ENCODE measurements around the gene PXN.
A peak's percentile ranks its signal among the peaks of the same experiment; 100 is the strongest.
"Not testable (repeated sequence)": the region's sequence is repeated elsewhere in the genome, so short reads cannot be mapped to it uniquely, and the experiment has no call there.

Gene PXN

DNA sequence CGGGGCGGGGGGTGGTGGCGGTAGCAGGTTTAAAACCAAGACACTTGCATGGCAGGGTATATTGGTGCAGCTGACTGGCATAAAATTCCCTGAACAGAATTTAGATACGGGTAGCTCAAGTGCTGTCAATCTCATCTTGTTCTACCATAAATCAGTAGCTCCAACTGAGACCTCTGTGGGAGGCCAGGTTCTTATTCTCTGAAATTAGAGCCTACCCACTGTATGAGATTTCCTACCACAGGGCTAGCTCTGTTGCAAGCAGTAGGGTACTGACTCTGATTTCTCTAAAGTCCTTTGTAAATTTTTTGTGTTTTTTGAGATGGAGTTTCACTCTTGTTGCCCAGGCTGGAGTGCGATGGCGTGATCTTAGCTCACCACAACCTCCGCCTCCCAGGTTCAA is 61.4 kb downstream of the PXN start:
- DNase-seq: no peak

DNA sequence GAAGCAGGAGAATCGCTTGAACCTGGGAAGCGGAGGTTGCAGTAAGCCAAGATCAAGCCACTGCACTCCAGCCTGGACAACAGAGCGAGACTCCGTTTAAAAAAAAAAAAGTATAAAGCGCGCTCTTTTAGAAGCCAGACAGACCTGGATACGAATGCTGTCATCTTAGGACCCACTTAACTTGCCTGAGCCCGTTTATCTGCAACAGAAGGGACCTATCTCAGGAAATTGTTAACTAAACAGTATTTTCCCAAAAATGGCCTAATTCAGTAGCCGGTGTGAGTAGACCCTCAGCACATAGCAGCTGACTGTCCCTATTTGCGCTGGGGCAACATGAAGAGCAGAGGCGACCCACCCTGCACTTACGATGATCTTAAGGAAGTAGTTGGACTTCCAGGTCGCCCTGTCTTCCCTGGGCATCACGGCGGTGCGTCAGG is 65.1 kb downstream of the PXN start:
- no peak for DNase-seq

DNA sequence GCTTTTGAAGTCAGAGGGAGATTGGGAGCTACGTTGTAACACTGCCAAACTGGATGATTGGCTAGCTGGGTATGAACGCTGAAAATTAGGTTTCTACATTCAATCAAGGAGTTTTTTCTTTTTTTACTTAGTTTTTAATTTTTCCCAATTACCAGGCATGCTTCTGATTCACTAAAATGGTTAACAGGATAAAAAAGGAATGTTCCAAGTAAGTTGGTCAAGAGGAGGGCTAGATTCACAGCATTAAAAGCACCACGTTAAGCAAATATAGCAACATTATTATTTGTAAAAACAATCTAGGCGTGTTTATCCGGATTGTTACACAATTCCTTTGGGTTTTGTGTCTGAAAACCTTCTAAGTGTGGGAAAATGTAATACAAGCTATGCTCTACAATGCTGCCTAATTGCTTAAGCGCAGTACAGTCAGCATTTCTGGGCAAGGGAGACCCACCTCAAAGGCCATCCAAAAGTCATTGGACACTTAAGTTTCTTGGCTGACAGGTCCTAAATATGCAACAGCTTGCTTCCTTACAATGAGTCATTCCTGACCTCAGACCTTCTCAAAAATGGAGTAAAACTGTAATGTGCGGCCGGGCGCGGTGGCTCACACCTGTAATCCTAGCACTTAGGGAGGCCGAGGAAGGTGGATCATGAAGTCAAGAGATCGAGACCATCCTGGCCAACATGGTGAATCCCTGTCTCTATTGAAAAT is 65.8 kb downstream of the PXN start:
- no peak for DNase-seq

DNA sequence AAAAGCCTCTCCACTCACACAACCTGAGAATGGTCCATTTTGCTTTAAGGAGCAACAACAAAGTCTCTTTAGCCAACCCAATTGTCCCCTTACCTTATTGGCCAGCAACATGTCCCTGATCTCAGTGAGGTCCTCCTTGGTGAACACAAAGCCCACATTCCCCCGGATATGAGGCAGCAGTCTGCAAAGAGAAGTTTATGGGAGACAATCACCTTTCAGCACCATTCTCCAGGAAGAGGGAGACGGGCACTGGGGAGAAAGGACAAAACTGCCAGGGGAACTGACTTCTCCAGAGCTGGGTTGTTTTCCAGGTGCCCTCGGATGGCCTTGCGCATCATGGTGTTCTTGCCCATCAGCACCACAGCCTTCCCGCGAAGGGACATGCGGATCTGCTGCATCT is 66.5 kb downstream of the PXN start:
- DNase-seq: no peak

DNA sequence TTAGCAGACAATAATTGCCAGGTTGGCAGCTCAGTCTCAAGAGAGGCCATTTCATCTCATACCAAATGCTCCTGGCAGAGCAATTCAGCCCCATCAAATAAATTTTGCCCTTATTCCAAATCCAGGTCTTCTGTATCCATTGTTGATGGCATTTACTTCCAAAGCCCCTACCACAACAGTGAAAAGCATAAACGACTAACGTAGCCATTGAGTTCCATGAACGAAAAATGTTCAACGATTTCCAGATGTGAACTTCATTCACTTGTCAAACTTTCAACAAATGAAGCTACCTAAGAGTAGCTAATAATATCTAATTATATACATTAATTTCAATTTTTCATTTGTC is 68.0 kb downstream of the PXN start:
- no peak for DNase-seq

DNA sequence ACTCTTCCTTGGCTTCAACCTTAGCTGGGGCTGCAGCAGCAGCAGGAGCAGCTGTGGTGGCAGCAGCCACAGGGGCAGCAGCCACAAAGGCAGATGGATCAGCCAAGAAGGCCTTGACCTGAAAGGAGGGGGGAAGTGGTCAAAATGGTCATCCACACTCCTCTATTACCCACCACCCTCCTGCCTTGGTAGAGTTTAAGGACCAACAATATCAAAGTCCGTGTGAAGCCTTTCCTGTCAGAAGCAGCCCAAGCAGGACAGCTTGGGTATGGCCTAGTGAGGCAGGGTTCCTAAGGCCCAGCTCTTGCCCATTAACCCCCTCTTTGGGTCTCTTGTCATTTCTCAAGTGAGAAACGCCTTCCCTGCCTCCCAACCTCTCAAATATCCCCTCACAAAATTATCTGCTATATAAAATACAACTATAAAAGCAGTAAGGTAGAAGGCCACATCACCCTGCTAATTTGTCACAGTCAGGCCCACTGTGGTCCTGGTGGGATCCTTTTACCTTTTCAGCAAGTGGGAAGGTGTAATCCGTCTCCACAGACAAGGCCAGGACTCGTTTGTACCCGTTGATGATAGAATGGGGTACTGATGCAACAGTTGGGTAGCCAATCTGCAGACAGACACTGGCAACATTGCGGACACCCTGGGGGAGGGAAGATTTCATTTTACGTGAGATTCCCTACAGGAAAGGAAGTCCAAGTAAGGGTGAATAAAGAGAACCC is 68.6 kb downstream of the PXN start:
- DNase-seq: not testable (repeated sequence)

DNA sequence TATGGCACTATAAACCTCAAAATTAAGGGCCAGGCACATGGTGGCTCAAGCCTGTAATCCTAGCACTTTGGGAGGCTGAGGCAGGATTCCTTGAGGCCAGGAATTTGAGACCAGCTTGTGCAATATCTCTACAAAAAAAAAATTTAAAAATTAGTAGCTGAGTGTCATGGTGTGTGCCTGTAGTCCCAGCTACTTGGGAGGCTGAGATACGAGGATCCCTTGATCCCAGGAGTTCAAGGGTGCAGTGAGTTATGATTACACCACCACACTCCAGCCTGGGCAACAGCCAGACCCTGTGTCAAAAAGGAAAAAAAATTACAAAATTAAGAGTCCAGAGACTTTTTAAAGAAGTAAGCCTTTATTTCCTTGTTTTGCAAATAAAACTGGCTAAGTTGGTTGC is 69.2 kb downstream of the PXN start:
- no peak for DNase-seq

DNA sequence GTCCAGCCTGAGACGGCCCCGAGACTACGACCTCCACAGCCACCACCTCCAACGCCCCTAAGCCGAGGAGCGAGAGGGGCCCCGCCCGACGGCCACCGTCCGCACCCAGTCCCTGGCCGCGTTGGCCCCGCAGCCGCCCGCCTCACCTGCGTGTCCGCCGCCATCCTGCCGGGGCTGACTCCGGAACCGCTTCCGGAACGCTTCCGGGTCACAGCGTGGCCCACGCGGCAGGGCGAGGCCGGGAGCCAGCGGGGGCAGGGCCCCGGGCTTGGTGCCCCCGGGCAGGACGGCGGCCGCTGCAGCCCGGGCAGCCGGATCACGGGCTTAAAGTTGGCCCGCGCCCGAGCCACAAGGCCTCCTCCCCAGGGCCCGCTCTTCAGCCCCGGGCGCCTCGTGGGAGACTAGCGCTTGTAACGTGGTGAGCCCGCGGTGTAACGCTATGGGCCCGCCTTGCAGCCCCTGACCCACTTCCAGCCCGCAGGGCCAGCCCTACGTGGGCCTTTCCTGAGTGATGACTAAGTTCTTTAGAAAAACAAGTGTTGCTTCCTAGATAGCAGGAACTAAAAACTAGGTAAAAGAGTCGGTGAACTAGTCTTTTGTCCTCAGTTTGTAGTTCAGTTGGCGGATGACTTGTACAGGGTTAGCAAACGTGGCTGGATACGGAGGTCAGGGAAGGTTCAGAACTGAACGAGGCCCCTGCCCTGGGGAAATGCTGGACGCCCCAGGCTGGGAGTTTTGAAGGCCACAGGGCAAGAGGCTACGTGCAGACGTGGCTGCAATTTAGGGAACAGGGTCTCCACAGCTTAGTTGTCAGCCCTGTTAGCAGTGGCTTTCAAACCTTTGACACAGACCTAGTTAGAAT is 70.8 kb downstream of the PXN start, which contains the start of gene GCN1:
GCN1 (minus strand) TSS at position 182 of the 862 bp plus-strand sequence; CDS start at position 164, 18 bp downstream.
- DNase-seq: peak; percentile 80 to 90

DNA sequence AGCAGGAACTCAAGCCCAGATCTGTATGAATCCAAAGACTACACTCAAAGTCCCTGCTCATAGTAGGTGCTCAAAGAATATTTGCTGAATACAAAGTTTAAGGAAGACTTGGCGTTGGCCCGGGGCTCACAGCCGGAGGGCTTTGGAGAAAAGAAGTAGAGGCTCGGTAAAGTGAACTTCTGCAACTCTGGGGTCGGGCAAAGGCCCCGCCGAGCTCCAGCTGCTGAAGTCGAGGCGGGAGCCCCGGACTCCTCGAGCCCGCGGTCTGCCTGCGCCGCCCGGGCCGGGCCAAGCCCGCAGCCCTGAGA is 71.3 kb downstream of the PXN start:
- DNase-seq: no peak

DNA sequence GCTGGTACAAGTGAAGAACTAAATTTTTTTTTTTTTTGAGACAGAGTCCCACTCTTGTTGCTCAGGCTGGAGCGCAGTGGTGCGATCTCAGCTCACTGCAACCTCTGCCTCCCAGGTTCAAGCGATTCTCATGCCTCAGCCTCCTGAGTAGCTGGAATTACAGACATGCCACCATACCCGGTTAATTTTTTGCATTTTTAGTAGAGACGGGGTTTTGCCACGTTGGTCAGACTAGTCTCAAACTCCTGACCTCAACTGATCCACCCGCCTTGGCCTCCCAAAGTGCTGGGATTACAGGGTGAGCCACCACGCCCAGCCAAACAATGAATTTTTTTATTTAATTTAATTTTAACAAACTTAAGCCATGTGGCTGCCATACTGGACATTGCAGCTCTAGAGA is 72.2 kb downstream of the PXN start:
- DNase-seq: not testable (repeated sequence)

DNA sequence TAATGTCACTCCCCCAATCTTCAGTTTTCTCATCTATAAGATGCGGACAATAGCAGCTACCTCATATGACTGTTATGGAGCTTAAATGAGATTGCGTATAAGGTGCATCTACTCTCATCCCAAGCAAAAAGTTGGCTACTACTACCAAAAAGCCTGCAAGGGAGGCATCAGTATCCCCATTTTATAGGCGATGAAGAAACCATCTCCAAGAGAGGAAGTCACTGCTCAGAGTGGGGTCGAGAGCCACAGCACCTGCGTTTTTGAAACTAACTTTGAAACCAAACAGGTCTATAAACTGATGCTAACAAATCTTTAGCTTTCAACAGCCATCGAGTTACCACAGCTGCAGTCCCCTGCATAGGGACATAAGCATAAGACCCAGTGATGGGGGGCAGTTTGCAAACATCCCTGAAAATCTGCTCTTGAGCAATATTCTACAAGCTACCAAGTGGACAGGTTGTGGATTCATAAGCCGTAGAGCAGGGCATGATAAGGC is 74.5 kb downstream of the PXN start:
- DNase-seq: no peak

DNA sequence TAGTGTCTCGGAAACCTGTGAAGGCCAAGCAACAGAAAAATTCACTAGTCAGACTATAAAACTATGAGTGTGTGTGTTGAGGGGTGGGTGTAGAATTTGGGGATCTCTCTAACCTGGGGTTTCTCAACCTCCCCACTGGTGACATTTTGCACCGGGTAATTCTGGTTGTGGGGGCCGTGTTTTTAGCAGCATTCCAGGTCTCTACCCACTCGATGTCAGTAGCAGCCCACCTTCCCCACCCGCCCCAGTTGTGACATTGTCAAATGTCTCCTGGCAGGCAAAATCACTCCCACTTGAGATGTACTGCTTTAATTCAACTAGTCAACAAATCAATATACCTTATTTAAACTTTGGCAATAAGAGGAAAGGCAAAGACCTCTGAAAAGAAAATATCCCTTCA is 75.1 kb downstream of the PXN start:
- DNase-seq: no peak

DNA sequence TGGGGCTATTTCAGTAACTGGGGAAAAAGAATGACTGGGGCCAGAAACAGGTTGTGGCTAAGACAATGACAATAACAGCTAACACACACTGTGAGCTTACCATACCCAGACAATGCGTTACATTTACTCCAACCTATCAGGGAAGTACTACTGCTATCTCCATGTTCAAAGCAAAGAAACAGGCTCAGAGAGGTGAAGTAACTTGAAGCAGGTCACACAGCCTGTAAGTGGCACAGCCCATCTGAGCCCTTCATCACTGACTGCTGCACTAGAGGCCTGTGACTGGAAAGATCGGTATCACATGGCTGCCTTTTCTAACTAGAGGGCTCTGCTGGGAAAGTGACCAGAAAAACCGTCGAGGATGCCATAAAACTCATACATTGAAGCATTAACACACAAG is 78.9 kb downstream of the PXN start:
- no peak for DNase-seq

DNA sequence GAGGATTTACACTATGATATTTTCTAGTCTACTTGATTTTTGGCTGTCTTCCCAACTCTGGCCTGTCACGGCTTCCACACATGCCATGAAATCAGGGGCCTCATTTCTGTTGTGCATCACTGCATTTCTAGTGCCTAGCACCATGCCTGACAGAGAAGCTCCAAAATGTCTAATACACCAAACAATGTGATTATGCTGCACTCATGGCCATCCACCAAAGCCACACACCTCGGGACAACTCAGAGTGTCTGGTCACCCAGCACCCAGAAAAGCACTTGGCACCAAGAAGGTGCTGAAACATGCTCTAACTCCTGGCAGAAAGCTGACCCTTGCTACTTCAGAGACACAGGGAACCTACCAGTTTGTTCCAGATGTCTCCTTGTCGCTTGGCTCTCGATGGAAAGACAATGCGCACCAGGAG is 82.3 kb downstream of the PXN start:
- DNase-seq: no peak

DNA sequence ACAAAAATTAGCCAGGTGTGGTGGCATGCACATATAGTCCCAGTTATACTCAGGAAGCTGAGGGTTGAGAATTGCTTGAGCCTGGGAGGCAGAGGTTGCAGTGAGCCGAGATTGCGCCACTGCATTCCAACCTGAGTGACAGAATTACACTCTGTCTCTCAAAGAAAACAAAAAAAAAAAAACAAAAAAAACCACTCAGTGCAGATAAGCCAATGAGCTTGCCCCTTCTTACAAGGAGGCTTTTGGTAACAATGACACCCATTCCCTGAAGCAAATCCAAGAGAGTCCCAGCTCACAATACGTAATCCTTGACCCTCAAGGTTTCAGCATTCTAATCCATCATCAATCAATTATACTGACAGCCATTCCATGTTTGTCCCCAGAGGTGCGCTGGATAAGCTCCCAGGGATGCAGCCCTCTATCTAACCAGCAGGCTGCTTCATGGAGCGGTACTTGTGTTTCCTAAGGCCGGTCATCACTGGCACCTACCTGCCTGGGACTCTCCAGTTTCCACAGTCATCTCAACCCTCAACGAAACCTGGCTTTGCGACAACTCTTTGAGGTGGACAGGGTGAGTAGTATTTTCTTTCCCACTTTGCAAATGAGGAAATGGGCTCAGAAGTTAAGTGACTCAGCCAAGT is 83.4 kb downstream of the PXN start:
- DNase-seq: no peak

DNA sequence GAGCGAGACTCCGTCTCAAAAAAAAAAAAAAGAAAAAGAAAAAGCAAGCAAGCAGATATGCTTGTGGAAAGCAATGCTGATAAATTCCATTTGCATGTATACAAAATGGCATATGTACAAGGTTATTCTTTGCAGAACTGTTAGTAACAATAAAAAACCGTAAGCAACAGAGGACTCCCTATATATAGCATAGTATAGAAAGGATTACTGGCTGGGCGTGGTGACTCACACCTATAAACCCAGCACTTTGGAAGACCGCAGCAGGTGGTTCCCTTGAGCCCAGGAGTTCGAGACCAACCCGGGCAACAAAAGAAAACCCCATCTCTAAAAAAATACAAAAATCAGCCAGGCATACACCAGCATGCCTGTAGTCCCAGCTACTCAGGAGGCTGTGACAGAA is 84.6 kb downstream of the PXN start:
- no peak for DNase-seq

DNA sequence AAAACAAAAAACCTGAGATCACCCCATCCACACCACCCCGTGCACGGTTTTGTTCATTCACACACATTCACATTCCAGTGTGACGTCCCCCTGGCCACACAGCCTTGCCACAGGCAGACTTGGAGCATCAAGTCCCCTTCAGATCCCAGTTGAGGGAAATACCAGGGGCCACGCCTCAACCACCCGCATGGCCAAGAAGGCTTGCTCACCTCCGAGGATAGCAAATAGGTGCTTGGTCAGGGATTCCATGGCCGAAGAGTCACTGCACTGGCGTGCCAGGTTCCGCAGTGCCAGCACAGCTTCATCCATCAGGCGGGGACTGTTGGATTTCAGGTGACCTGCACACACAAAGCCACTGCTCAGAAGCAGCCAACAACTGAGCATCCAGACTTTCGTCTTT is 90.0 kb downstream of the PXN start:
- DNase-seq: no peak

DNA sequence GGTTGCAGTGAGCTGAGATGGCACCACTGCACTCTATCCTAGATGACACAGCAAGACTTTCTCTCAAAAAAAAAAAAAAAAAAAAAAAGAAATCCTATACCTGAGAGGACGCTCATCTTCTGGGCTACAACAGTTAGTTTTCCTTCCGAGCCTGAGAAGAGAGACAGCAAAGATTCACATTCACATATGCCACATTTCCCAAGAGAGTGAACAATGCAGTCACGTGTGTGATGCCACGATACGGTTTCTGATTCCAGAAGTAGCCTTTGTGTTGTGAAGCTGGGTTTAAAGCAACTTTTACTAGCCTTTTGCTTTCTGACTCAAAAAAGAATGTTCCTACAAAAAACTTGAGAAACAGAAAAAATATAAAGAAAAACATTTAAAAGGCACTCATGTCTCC is 90.5 kb downstream of the PXN start:
- DNase-seq: no peak

DNA sequence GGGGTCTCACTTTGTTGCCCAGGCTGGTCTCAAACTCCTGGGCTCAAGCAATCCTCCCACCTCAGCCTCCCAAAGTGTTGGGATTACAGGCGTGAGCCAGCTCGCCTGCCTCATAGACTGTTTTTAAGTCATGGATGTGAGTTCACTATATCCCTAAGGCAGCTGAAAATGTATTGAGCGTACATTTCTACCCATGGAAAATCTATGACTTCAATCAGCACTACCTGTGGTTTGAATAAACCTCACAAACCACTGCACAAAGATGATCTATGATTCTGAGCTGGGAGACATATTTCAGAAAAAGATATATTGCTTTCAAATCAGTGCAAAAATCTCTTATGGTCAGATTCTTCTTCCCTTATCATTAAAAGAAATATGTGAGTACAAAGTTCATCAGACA is 93.5 kb downstream of the PXN start:
- no peak for DNase-seq

DNA sequence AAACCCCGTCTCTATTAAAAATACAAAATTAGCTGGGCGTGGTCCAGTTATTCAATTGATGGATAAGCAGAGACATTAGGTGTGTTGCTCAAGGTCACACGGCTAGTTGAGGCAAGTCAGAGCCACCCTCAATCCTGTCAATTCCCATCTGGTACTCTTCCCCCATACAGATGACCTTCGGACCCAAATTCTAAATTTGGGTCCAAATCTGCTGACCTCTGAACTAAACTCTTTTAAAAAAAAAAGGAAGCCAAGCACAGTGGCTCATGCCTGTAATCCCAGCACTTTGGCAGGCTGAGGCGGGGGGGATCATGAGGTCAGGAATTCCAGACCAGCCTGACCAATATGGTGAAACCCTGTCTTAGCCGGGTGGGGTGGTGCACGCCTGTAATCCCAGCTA is 94.9 kb downstream of the PXN start:
- DNase-seq: no peak

DNA sequence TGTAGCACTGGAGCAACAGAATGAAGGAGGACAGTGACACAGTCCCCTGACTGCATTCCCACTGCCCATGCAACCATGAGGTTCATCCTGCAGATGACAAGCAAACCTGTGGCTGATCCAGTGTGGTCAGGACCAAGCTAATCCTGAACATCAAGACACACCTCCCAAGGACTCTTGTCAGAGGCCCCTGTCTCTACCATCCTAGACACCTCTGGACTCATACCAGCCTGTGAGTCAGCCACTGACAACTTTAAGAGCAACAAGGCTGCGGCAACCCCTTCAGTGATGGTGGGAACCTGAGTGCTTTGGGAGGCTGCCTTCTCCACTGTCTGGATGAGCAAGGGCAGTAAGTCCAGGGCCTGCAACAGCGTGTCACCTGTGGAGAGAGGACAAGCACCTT is 95.6 kb downstream of the PXN start:
- no peak for DNase-seq

DNA sequence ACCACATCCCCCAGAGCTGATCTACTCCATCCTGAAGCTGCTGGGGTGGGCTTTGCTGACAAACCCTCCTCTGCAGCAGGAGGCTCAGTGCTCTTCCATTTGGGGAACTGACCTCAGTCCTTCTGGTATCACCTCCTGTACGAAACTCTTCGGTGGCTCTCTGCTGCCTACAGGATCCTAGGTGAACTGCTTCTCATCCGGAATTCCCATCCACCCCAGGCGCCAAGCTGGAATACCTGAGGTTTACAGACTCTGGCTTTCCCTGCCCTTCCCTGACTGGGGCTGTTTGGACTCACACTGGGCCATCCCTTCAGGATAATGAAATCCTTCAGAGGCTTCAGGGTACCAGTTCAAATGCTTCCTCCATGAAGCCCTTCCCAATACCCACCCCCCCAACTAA is 97.2 kb downstream of the PXN start:
- DNase-seq: no peak

DNA sequence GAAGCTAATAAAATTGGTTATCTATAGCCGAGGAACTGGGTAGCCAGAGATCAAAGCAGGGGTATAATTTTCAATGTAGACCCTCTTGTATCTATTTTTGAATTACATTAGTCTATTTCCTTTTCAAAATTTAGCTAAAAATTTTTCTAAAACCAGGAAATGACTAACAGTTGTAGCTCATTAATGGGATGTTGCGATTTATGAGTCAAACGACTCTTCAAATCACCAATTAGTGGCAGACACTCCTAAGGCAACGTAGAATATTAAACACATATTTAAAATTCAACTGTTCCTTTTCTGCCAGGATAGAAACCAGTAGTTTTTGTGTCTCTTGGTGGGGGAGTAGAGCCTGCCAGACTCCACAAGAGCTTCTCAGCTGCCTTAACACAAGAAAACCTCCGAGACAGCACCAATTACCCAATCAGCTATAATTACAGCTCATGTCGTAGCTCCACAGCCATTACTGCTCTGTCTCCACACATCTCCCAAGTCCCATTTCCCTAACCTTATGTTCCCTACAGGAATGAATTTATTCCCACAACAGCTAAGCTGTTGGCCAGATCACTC is 97.9 kb downstream of the PXN start:
- no peak for DNase-seq
